ENCODE results near the gene CCDC171.
"Not testable (repeated sequence)": the region's sequence is repeated elsewhere in the genome, so short reads cannot be mapped to it uniquely, and the experiment has no call there.

Gene CCDC171

DNA sequence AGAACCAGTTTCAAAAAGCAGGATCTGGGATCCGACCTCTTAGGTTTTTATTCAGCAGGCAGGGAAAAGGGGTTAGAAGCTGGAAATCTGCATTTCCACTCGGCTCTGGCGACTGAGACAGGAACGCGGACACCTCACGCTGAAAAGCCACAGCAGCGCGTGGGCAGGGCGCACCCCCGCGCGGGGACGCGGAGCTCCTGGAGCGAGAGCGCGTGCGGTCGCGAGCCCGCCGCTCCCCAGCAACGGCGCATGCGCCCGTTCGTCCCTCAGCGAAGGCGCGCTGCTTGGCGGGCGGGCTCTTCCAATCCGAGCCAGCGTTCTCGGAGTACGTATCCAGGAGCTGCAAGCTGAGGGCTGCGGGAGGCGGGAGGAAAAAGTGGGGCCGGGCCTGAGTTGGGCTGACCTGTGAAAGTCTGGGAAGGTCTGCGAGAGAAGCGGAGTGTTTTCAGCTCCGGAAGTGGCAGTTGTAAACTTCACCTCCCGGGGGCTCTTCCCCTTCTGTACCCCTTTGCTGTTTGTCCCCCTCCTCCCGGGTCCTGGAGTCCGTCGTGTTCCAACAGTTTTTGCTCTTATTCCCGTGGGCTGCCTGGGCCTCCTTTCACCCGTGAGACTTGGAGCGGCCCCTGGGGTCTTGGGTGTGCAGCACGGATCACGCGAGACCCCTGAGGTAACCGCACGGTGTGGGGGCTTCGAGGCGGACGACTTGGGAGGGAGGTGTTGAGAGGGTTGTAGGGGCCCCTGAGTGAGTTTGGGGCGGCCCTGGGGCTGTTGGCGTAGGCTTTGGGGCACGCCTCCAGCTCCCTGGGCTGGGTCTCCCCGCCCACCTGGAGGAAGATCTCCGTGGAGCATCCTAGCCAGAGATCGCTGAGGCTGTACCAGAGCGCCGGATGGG lies at the start of gene CCDC171:
Gene CCDC171 (plus strand): TSS at position 408 of the 892 bp plus-strand sequence. CDS start 11,046 bp downstream, outside the sequence.
- peak; percentile 96 to 99 for DNase-seq

DNA sequence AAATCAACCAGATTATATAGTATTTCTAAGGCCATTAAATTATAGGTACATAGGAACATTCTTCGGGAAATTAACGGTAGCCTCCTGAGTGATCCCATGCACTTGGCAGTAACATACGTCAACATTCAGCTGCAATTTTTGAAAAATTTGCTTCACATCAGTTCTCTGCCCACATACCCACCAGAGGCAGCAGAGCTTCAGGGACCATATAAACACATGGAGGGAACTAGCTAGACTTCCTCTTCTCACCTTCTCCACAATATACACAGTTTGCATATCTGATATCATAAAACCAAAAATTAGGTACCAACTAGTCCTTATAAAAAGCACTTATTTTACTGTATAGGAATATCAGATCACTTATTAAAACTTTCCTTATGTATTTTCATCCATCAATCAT lies 46.9 kb upstream of the CCDC171 start:
- DNase-seq: no peak

DNA sequence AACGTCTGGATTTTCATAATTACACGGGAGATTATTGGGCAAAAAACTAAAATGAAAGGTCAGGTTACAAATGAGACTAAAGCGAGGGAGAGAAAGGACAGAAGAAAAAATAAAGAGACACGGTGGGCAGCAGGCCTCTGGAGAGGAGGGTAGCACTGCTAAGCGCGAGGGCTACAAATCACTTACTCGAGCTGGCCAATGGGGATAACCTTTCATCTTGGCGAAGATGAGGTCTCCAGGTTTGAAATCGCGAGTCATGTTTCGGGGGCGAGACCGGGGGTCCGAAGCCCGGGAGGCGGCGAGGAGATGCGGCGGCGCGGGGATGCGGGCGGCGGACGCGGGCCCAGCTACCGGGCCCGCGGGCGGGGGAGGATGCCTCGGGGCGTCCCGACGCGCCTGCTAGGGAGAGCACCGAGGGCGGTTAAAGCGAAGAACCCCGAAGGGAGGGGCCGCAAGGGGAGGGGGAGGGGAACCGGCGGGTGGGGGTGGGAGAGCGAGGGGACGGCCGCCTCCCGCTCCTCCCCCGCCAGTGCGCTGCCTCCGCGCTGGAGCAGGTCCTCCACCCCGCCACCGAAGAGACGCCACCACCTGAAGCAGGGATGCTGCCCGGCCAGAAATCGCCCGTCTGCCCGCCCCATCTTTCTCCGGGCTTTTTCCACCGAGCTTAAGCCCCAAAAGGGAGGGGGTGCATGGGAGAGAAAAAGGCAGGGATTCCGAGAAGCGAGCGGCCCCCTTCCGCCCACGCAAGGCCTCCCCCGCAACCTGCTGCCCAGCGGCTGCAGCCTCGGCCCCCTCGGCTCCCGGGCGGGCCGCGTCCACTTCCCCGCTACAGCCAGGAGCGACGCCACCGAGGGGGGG lies 42.7 kb upstream of the CCDC171 start:
- DNase-seq: peak in 1 of 2 experiments; percentile 28

DNA sequence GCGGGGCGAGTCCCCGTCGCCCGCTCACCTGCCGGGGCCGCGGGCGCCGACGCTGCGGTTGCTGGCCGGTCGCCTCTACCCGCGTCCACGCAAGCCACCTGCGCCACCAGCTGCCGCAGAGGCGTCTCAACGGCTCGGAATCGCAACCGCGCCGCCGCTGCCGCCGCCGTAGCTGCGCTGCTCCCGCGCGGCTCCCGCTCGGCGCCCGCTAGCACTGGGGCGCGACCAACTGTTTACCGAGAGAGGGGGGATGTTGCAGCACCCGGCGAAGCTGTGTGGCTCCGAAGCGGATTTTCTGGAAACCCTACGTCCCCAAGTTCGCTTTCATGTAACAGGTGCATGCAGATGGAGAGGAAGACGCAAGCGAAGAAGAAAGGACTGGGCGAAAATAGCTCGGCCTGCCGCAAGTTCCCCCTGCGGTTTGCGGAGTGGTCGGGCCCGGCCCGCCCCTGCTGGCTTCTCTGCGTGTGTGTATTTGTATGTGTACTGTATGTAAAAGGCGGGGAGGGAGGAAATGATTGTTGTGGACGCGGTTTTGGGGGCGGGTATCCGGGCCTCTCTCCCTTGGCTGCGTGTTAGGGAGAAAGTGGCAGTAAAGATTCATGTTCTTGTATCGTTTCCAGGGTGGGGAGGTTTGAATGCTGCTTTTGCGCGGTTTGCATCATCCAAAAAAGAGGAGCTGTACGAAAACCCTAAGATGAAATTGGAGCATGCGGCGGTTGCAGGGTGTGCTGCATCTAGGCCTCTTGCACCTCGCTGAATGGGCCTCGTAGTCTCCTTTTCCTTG lies 41.9 kb upstream of the CCDC171 start, which contains the start of gene PSIP1:
Gene PSIP1 (minus strand): TSS at position 182 of the 787 bp plus-strand sequence. CDS start 782 bp downstream, outside the sequence.
- DNase-seq: peak; percentile 82 to 94

DNA sequence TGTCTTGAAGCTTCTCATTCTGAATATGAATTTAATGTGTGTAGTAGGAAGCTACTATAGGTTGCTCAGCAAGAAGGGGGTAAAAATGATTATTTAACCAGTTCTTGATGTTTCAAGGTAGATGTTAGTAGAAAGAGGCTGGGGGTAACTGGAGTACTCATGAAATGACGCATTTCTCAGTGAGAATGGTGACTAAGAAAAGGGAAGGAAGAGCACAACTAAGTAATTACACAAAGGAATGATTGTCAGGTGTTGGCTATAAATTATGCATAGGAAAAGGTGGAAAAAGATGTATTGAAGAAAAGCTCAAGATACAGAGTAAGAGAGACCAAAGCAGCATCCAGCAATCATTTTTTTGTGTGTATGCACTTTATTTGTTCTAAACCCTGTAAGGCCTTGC lies 40.6 kb upstream of the CCDC171 start:
- no peak for DNase-seq

DNA sequence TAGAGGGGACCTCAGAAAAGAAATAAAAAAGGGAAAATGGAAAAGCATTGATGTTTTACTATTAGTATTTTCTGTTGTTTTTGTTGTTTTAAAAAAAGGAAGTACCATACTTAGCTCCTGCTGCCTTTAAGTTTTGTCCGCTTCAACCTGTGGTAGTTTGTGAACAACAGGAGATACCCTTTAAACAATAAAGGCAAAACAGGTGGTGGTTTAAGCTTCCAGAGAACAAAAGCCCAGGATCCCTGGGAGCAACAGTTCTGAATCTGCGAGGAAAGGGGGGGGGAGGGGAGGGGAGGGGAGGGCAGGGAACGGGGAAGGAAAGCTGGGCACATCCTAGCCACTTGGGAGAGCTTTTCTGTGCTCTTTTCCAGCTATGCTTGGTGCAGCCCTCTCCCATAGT lies 40.0 kb upstream of the CCDC171 start:
- DNase-seq: no peak

DNA sequence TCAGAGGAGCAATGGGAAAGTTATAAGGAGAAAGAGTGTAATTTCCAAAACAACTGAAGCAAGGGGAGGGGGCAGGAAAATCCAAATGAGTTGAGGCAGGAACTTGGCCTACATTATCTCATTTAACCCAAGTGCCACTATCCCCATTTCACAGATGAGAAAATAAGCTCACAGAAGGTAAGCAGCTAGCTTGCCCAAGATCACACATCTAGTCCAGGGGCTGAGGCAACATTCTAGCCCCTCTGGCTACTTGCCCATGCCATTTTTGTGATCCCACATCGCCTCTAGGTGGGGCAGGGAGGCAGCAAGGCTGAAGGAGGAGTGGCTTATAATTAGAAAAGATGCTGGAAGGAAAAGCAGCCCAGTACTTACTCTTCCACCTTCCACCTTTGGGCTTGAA lies 39.5 kb upstream of the CCDC171 start:
- no peak for DNase-seq

DNA sequence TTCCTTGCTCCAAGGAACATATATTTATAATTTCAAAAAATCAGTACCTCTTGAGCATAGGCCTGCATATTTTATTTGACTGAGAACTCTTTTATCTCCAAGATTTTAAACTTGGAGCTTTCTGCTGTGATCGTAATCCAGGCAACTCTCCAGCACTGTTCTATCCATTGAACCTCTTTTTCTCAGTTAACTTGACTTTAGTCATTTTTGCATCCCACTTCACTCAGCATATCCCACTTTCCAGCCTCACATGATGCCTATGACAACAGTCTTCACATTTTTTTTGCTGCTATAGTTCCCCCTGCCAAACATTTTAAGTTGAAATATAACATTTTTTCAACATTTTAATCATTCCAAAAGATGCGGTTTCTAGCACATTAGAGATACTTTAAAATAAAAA lies 33.0 kb upstream of the CCDC171 start:
- DNase-seq: no peak

DNA sequence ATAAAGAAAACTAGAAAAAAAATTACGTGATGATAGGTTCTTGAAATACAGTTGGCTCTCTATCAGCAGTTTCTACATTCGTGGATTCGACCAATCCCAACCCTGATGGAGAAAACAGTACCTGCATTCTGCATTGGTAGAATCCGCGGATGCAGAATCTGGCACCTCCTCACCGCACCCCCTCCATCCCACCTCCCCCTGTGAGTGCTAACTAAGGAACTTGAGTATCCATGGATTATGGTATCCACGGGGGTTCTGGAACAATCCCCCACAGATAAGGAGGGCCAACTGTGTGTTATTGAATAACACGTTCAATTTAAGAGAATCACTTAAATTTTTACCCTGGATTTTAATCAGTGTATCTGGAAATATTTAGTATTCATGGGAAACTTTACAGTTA lies 31.6 kb upstream of the CCDC171 start:
- DNase-seq: no peak

DNA sequence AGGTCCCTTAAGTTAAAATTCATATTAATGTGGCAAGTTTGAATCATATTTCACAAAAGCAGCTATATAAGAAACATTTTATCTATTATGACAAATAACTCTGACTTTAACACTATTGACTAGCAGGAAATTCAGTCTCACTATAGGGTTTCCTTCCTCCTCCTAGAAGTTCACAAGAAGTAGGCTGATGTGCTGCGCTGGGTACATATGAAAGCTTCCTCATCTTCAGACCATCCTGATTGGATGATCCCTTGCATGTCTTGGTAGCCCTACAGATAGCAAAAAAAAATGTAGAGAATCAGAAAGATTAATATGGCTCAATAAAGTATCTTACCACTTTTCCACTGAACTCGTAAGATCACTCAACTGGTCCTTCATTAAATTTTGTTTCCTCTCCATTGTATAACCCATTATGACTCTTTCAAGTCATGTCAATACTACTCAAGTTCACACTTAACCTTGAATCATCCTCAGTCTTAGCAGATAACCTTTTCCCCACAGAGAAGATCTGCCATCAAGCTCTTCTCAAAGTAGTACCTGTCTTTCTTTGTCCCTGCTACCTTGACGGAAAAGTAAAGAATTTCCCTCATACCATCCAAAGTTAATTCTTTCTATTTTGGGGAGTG lies 30.6 kb upstream of the CCDC171 start:
- no peak for DNase-seq

DNA sequence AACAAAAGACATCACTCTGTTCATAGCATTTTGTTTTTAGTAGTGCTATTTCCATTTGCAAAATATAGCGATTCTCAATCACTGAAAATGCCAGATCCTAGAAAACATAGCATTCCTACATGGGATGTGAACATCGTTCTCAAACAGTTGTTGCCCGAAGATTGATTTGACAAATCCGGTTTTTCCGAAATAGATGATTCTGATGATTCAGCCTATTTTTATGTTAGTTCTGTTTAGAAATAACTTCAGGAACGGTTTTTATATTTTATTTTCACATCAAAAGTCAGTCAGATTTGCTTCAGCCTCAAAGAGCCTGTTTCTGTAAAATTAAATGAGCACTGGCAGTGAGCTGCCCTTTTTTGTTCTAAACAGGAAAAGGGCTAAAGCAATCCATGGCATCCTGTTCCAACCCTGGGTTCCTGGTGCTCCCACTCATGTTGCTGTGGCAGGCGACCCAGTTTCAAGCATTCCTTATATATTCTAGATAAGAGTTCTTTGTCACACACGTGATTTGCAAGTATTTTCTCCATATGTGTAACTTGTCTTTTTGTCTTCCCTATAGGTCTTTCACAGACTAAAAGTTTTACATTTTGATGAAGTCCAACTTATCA lies 27.9 kb upstream of the CCDC171 start:
- DNase-seq: no peak

DNA sequence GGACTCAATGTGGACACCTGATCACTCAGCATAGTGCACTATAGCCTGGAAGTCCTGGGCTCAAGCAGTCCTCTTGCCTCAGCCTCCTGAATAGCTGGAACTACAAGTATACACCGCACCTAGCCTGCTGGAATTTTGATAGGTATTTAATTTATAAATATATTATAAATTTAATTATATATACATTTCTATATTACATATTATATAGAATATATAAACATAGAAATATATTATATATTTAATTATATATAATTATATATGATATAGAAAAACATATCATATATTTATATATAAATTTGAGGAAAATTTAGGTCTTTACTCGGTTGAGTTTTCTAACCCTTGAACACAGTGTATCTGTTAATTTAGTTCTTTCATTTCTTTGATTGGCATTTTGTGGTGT lies 26.9 kb upstream of the CCDC171 start:
- DNase-seq: no peak

DNA sequence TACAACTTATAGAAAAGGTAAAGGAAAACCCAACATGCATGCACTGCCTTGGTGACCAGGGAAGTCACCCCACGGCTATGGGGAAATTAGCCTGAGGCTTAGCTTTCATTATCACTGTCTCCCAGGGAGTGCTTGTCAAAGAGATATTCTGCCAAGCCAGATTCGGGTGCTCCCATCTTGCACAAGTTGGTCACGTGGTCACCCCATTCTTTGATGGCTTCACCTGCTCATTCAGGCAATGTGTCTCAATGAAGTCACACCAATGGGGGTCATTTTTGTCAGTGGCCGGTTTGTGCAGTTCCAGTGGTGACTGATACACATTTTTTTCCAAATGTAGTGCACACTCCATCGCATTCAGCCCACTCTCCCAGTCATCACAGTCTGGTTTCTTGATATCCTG lies 25.8 kb upstream of the CCDC171 start:
- not testable (repeated sequence) for DNase-seq

DNA sequence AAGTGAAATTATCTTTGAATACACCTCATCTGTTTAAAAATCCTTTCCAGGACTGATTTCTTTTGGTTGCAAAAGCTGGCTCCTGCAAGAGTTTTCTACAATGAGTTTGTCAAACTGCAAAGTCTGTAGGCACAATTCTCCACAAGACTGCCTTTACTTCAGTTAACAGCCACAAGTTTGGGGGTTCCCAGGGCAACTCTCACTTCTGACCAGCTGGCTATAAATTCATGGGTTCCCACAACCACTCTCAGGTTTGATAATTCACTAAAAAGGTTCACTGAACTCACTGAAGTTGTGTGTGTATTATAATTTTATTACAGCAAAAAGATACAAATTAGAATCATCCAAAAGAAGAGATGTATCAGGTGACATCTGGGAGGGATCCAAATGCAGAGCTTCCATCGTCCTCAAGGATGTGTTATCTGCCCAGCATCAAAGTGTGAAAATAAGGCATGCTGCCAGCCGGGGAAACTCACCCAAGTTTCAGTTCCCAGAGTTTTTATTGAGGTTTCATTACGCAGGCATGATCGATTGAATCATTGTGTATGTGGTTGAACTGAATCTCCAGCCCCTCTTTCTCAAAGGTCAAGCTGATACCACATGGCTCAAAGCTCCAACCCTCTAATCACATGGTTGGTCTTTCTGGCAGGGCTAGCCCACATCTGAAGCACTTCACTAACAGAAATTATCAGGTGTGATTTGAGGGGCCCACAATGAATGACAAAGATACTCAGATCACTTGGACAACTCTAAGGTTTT lies 23.1 kb upstream of the CCDC171 start:
- DNase-seq: no peak

DNA sequence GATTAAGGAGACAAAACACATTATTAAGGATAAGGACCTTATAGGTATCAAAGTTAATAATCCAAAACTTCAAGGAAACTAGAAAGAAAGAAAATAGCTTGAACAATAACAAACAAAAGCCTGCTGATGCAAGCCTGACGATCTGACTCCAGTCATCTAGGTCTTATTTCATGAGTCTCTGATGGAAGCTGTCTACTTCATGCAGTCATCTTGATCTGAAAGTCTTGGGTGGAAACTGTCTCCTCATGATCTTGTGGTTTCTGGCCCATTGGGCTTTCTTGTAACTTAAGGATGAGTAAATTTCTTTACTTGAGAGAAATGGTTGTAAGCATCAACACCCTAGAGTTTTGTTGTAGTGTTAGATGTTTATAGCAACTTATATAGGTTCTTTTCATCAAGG lies 21.5 kb upstream of the CCDC171 start:
- no peak for DNase-seq

DNA sequence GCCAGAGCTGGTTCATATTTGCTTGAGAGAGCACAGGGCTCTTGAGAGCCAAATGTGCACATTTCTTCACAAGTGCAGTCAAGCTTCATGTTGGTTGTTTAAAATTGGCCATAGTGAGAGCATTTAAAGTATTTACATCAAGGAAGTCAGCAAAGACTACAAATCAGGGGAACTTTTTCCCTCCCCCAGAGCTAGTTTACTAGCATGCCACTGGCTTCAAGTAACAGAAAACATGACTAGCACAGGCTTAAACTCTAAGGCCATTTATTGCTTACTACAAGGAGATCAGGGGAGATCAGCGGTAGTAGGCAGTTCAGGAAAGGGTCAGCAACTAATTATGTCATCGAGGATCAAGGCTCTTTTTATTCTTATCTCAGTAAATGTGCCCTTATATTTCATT lies 11.0 kb upstream of the CCDC171 start:
- no peak for DNase-seq

DNA sequence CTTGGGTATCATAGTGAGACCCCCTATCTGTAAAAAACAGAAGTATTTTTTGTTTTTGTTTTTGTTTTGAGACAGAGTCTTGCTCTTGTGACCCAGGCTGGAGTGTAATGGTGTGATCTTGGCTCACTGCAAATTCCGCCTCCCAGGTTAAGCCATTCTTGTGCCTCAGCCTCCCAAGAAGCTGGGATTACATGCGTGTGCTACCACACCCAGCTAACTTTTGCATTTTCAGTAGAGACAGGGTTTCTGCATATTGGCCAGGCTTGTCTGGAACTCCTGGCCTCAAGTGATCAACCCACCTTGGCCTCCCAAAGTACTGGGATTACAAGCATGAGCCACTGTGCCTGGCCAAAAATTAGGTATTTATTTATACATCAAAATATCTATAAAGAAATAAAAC lies 10.2 kb upstream of the CCDC171 start:
- DNase-seq: no peak

DNA sequence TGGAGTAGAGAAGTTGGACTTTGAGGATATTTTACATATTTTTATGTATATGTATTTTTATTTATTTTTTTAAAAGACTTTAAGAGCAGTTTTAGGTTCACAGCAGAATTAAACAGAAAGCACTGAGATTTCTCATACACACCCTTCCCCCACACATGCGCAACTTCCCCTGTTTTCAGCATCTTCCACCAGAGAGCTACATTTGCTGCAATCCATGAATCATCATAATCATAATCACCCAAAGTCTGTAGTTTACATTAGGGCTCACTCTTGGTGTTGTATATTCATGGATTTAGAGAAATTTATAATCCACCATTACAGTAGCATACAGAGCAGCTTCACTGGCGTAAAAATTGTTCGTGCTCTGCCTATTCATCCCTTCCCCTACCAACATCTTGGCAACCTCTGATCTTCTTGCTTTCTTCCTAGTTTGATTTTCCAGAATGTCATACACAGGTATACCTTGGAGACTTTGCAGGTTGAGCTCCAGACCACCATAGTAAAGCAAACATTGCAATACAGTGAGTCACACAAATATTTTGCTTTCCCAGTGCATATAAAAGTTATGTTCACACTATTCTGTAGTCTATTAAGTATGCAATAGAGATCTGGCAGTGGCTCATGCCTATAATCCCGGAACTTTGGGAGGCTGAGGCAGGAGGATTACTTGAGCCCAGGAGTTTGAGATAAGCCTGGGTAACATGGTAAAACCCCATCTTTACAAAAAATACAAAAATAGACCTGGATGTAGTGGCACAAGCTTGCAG lies 9.6 kb upstream of the CCDC171 start:
- no peak for DNase-seq

DNA sequence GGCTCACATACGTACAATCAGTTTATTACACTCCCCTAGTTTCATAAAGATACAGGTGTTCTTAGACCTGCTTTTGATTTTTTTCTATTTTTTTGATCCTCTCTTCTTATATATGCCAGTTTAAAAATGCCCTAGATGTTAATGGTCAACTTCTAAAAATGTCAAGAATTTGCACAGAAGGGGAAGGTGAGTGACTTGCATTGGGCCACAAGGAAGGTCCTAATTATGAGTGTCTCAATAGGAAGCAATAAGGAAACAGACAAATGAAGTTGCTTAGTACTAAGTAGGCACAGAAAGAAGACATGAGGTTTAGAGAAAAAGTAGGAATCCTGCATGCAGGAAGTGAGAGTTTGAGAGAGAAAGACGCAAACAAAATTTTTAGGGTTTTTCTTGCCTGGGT lies 3.2 kb upstream of the CCDC171 start:
- DNase-seq: no peak

DNA sequence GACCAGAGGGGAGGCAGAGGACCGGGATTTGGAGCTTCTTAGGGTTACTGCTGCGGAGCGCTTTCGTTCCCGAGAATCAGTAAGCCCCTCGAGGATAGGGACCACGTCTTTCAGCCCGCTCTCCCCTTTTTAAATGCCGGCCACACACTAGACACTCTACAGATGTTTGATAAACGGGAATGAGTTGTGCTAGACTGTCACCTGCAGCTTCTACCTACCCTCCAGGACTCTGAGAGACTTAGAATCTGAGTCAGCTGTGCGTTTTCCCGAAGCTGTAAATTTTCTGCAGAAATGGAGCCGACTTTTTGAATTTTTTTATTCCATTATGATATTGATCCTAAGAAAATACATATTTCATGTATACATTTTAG lies 670 bp downstream of the CCDC171 start:
- DNase-seq: no peak

DNA sequence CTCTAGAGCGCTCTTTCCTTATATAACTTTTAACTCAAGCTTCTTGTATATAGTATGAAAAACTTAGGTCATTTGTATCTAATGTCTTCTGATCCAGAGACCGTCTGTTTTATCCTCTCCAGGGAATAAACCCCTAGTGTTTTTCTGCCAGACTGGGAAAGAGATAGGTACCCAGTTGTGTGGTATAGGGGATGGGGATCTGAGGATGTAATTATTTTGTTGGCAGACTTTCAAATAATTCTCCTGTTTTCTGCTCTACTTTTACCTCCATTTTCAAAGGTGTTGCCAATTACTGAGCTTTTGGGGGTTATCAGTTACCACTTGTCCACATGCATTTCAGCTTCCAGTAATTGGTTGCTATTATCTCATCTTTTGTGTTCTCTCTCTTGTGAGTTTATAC lies 17.9 kb downstream of the CCDC171 start:
- DNase-seq: peak; percentile 91 to 96

Data from NCI-H1930 (cell line).